ENCODE measurements around the gene PTPN22.

Gene PTPN22

DNA sequence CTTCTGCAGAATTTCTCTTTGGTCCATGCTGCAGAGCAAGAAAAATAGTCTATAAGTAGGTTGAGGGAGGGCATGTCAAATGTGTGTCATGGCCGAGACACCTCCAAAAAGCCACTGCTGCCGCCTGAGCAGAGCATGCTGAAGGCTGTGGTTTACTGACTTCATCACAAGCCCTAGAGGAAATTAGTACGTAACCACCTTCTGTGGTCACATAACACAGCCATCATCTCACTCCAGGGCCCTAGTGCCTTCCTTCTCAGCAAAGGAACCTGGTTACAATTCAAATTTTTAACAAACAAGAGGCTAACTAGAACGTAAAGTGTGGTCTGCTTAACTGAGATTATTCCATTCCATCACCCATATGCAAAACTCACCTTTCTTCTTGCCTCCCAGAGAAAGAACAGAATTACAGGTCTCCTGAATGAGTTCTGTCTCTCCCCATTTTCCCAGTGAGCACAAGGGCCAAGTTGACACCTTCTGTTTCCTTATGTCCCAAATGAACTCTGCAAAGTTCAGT is at the start of gene PTPN22:
Gene PTPN22 (minus strand): TSS at position 116 of the 517 bp plus-strand sequence.
- H3K4me3 ChIP-seq (ENCODE audit: low read depth, low read length): no peak within 1 kb of the TSS
- H3K27ac ChIP-seq: no peak within 1 kb of the TSS
- TF ChIP-seq, protein P1, sequence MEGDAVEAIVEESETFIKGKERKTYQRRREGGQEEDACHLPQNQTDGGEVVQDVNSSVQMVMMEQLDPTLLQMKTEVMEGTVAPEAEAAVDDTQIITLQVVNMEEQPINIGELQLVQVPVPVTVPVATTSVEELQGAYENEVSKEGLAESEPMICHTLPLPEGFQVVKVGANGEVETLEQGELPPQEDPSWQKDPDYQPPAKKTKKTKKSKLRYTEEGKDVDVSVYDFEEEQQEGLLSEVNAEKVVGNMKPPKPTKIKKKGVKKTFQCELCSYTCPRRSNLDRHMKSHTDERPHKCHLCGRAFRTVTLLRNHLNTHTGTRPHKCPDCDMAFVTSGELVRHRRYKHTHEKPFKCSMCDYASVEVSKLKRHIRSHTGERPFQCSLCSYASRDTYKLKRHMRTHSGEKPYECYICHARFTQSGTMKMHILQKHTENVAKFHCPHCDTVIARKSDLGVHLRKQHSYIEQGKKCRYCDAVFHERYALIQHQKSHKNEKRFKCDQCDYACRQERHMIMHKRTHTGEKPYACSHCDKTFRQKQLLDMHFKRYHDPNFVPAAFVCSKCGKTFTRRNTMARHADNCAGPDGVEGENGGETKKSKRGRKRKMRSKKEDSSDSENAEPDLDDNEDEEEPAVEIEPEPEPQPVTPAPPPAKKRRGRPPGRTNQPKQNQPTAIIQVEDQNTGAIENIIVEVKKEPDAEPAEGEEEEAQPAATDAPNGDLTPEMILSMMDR (IDR thresholded peaks at IDR 0.05; ENCODE audit: low read depth, low read length): no peak
- no peaks in the 10 kb centered on the region for H3K36me3 ChIP-seq
- DNase-seq: no peak
- H3K9me3 ChIP-seq (ENCODE audit: severe bottlenecking): no peaks in the 10 kb centered on the region
- H3K27me3 ChIP-seq (ENCODE audit: insufficient read depth, low read depth, severe bottlenecking): no peaks in the 10 kb centered on the region

DNA sequence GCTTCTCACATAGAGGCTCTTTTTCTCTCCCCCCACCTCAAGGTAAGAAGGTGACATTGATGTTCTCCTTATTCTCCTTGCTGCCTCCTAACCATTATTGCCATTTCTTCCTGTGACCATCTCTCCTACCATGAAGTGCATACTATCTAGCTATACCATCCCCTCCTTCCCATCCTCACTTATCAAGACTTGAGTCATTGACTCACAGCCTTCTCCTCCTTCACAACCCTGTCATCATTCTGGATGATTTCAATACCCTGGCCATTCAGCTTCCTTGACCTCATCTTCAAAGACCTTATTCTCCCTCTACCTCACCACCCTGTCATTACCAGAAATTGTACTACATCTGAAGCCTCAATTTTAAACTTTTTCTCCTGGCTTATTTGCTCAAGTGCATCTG is 46.7 kb upstream of the PTPN22 start:
- Histone ChIP-seq H3K4me3 (ENCODE audit: low read depth, low read length) (no peak overlapping the region), H3K9me3 (ENCODE audit: severe bottlenecking) (no peaks in the 10 kb centered on the region), H3K27me3 (ENCODE audit: insufficient read depth, low read depth, severe bottlenecking) (no peaks in the 10 kb centered on the region), H3K36me3 (no peaks in the 10 kb centered on the region; the same call in 1 of the 2 replicates), H3K27ac (no peak overlapping the region)
- TF ChIP-seq, protein P1 (IDR thresholded peaks at IDR 0.05; ENCODE audit: low read depth, low read length): no peak
- DNase-seq: no peak

DNA sequence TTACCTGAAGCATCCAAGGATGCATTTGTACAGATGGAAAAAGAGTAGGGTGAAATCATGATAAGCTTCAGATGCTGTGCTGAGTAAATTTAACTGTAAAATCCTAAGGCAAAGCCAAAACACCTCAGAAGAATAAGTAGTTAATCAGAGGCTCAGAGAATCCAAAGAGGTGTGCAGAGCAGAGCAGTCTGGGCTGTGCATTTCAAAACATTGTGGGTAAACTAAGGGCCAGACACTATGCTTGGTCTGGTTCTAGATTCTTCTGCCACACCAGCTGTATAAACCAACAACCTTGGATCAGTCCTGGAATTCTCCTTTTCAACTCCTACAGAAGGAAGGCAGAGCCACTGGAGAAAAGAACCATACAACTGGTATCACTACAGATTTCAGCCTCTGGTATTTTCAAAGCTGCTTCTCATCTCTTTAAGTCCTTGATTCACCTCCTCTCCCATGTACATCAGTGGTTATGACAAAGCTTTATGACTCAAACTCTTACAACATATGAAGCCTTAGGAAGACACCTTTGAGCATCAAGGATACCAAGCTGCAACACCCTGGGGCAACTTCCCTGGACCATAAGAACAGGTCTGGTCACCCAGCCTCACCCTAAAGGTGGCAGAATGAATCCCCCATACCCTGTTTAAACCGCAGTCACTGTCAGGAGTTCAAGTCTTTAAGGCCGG is 46.0 kb upstream of the PTPN22 start:
- TF ChIP-seq, protein P1 (IDR thresholded peaks at IDR 0.05; ENCODE audit: low read depth, low read length): no peak
- H3K36me3 ChIP-seq: peaks cover 1% of the 10 kb centered on the region
- H3K9me3 ChIP-seq (ENCODE audit: severe bottlenecking): no peaks in the 10 kb centered on the region
- DNase-seq: no peak
- H3K4me3 ChIP-seq (ENCODE audit: low read depth, low read length): no peak overlapping the region
- H3K27me3 ChIP-seq (ENCODE audit: insufficient read depth, low read depth, severe bottlenecking): no peaks in the 10 kb centered on the region
- no peak overlapping the region for H3K27ac ChIP-seq

DNA sequence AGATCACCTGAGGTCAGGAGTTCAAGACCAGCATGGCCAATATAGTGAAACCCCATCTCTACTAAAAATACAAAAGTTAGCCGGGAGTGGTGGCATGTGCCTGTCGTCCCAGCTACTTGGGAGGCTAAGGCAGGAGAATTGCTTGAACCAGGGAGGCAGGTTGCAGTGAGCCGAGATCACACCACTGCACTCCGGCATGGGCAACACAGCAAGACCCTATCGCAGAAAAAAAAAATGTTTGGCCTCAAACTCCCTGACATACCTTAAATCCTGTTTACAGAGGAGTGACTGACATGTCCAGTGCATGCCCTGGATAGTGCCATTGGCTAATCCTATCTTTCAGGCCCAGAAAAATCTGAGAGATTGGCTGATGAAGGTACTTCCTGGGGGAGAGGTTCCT is 45.5 kb upstream of the PTPN22 start:
- Histone ChIP-seq H3K4me3 (ENCODE audit: low read depth, low read length) (no peak overlapping the region), H3K9me3 (ENCODE audit: severe bottlenecking) (no peaks in the 10 kb centered on the region), H3K36me3 (peaks cover 7% of the 10 kb centered on the region), H3K27ac (no peak overlapping the region), H3K27me3 (ENCODE audit: insufficient read depth, low read depth, severe bottlenecking) (no peaks in the 10 kb centered on the region)
- TF ChIP-seq, protein P1 (IDR thresholded peaks at IDR 0.05; ENCODE audit: low read depth, low read length): no peak
- DNase-seq: no peak

DNA sequence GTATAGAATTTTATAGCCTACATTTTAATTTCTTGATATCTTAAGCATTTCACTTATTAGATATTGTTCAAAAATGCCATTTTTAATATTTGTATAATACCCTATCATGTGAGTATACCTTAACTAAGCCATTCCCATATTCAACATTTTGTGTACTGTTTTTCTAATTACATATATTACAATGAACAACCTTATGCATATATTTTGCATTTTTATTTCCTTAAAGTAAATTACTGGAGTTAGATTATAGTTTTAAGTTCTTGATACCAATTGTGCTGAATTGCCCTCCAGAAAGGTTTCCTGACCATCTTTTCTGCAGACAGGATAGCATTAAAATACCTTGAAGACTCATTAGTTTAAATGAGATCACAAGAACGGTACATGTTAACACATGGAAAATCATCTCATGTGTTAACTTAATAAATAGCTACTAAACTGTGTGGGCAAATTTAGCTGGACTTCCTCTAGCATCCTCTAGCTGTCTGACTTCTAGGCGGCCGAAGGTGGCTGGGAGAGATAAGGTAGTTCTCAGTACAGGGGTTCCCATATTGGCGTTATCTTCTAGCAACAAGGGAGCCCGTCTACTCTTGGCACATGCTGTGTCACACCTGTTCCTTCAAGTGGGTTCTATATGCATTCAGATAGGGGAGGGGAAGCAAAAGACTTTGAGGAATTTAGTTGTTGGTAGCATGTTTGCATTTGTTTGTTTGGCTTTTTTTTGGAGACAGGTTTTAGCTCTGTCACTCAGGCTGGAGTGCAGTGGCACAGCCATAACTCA is 42.6 kb upstream of the PTPN22 start:
- TF ChIP-seq, protein P1 (IDR thresholded peaks at IDR 0.05; ENCODE audit: low read depth, low read length): no peak
- no peak overlapping the region for H3K4me3 ChIP-seq (ENCODE audit: low read depth, low read length)
- no peaks in the 10 kb centered on the region for H3K27me3 ChIP-seq (ENCODE audit: insufficient read depth, low read depth, severe bottlenecking)
- DNase-seq: no peak
- H3K27ac ChIP-seq: no peak overlapping the region
- peaks cover 33% of the 10 kb centered on the region for H3K36me3 ChIP-seq
- H3K9me3 ChIP-seq (ENCODE audit: severe bottlenecking): no peaks in the 10 kb centered on the region

Data from WERI-Rb-1 (cell line).